HepG2 (cell line): ENCODE results near the gene RPS19BP1.

Experiments
- DPF2 ChIP-seq: sonication (generic); formaldehyde crosslinking; IDR thresholded peaks from 2 replicates; pipeline ENCODE4 v1.4.0; 2020; ENCODE audit warnings: mild to moderate bottlenecking, low read depth, missing genetic modification reagents, borderline replicate concordance
- FOXA3 ChIP-seq: IDR thresholded peaks from 2 replicates; pipeline ENCODE4 v1.6.1; 2016; ENCODE audit warnings: missing genetic modification reagents, missing compliant biosample characterization
- HNRNPLL ChIP-seq: fragments of 200-400 bp; formaldehyde crosslinking; IDR thresholded peaks from 2 replicates; pipeline ENCODE4 v1.6.1; 2017; ENCODE audit warnings: mild to moderate bottlenecking, low read depth, low read length; ENCODE audit not compliant: poor library complexity, severe bottlenecking
- KDM5B ChIP-seq: sonication (generic); formaldehyde crosslinking; IDR thresholded peaks from 2 replicates; pipeline ENCODE4 v1.4.0; 2020; ENCODE audit warnings: missing genetic modification reagents, mild to moderate bottlenecking, borderline replicate concordance
- MAZ ChIP-seq, 2 experiments: sonication (generic) in 1 of 2; formaldehyde crosslinking in 1 of 2; IDR thresholded peaks; 2 replicates each; pipeline versions ENCODE4 v1.5.0 to v1.6.1; 2012 to 2020; ENCODE audit warnings: low read depth in 2 of 2, mild to moderate bottlenecking in 2 of 2, borderline replicate concordance in 1 of 2, improper control_type of control experiment in 1 of 2, low read length in 1 of 2, missing genetic modification reagents in 1 of 2, moderate library complexity in 1 of 2
- MEF2D ChIP-seq: sonication (generic); formaldehyde crosslinking; IDR thresholded peaks from 2 replicates; pipeline ENCODE4 v1.5.1; 2020; ENCODE audit warnings: mild to moderate bottlenecking, missing genetic modification reagents
- MXI1 ChIP-seq: IDR thresholded peaks from 3 replicates; pipeline ENCODE4 v1.6.1; 2012; ENCODE audit warnings: low read depth, low read length, inconsistent platforms, borderline replicate concordance
- POLR2A ChIP-seq, 2 experiments: IDR thresholded peaks; 2 replicates each; pipeline ENCODE4 v1.6.1; 2011; ENCODE audit warnings: low read depth in 2 of 2, low read length in 2 of 2, mild to moderate bottlenecking in 1 of 2, moderate library complexity in 1 of 2; ENCODE audit not compliant: insufficient read depth in 1 of 2
- TCF12 ChIP-seq, 2 experiments: fragments of 450-650 bp in 1 of 2; sonication (generic) in 1 of 2; formaldehyde crosslinking in 1 of 2; IDR thresholded peaks; 2 replicates each; pipeline versions ENCODE4 v1.6.1 to v1.8.0; 2017 to 2022; ENCODE audit warnings: antibody characterized with exemption in 1 of 2, mild to moderate bottlenecking in 1 of 2, missing genetic modification reagents in 1 of 2, moderate library complexity in 1 of 2
- ZNF292 ChIP-seq: sonication (generic); formaldehyde crosslinking; IDR thresholded peaks from 2 replicates; pipeline ENCODE4 v1.8.1; 2022; ENCODE audit warnings: mild to moderate bottlenecking, low read depth, missing genetic modification reagents, borderline replicate concordance
- ZNF816 ChIP-seq: sonication (generic); formaldehyde crosslinking; IDR thresholded peaks from 2 replicates; pipeline ENCODE4 v1.8.0; 2022; ENCODE audit warnings: missing genetic modification reagents, mild to moderate bottlenecking, borderline replicate concordance

DNA sequence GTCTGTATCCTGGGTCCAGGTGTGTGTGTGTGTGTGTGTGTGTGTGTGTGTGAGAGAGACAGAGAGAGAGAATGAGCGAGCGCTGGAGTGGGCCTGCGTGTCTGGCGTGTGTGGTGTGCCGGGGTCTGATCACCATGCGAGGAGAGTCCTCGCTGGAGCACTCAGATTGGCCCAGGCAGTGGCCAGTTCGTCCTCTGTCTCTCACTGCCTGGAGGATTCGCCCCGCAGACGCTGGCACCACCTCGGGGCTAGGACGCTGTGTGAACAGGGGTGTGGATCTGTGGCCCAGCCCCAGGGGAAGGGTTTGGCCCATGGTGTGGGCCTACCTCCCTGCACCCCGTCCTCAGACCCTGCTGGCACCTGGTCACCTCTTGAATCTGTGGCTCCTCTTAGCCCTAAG is 26.4 kb upstream of the RPS19BP1 start:
- TF ChIP-seq MEF2D (no peak), FOXA3 (CRISPR knock-in tag) (no peak), MXI1 (no peak), KDM5B (no peak), MAZ (IDR thresholded peaks at IDR 0.05; ENCODE audit: borderline replicate concordance, low read depth, low read length) (no peak), MAZ (CRISPR knock-in tag; IDR thresholded peaks at IDR 0.05; ENCODE audit: low read depth) (no peak), ZNF292 (no peak), HNRNPLL (no peak), DPF2 (no peak), ZNF816 (no peak), TCF12 (IDR thresholded peaks at IDR 0.05) (no peak), TCF12 (CRISPR knock-in tag; IDR thresholded peaks at IDR 0.05) (no peak), POLR2A (IDR thresholded peaks at IDR 0.05; ENCODE audit: insufficient read depth in 1 of 2, low read depth in 2 of 2, low read length in 2 of 2) (no peak)
